HepG2 (cell line): Measurements from ENCODE around the gene KCNQ1OT1. TPM values are rescaled to one million over a fixed set of nuclear protein-coding genes. Genes with fewer than 3 reads are reported as not detected.

ENCODE experiments used
- ARID5B ChIP-seq: IDR thresholded peaks from 2 replicates; pipeline ENCODE4 v1.4.0; 2020; ENCODE audit warnings: mild to moderate bottlenecking, missing genetic modification reagents
- BHLHE40 ChIP-seq: IDR thresholded peaks from 2 replicates; pipeline ENCODE4 v1.6.1; 2011; ENCODE audit warnings: low read length, improper control_type of control experiment
- CENPX ChIP-seq: sonication (generic); formaldehyde crosslinking; IDR thresholded peaks from 2 replicates; pipeline ENCODE4 v1.9.0; 2021; ENCODE audit warnings: mild to moderate bottlenecking, missing genetic modification reagents, moderate library complexity
- ETV5 ChIP-seq: IDR thresholded peaks from 2 replicates; pipeline ENCODE4 v1.6.1; 2018; ENCODE audit warnings: missing biosample characterization, missing genetic modification reagents, inconsistent platforms, borderline replicate concordance
- HDAC1 ChIP-seq: sonication (generic); formaldehyde crosslinking; IDR thresholded peaks from 2 replicates; pipeline ENCODE4 v1.5.1; 2020; ENCODE audit warnings: mild to moderate bottlenecking, missing genetic modification reagents
- NR0B2 ChIP-seq: sonication (generic); formaldehyde crosslinking; IDR thresholded peaks from 2 replicates; pipeline ENCODE4 v1.4.0; 2020; ENCODE audit warnings: mild to moderate bottlenecking, missing genetic modification reagents
- POGK ChIP-seq: sonication (generic); formaldehyde crosslinking; conservative IDR thresholded peaks from 2 replicates; pipeline ENCODE4 v1.8.0; 2022; ENCODE audit warnings: mild to moderate bottlenecking, moderate library complexity, missing genetic modification reagents
- PREB ChIP-seq: sonication (generic); formaldehyde crosslinking; IDR thresholded peaks from 2 replicates; pipeline ENCODE4 v1.4.0; 2020; ENCODE audit warnings: missing genetic modification reagents
- PRPF4 ChIP-seq: fragments of 200-400 bp; formaldehyde crosslinking; IDR thresholded peaks from 2 replicates; pipeline ENCODE4 v1.6.1; 2016; ENCODE audit warnings: low read length, low read depth; ENCODE audit not compliant: poor library complexity, severe bottlenecking
- RFX5 ChIP-seq: IDR thresholded peaks from 2 replicates; pipeline ENCODE4 v1.6.1; 2011; ENCODE audit warnings: low read depth, low read length, improper control_type of control experiment
- SP5 ChIP-seq: IDR thresholded peaks from 2 replicates; pipeline ENCODE4 v1.6.1; 2016; ENCODE audit warnings: low read depth, borderline replicate concordance
- SRSF9 ChIP-seq: fragments of 200-400 bp; formaldehyde crosslinking; IDR thresholded peaks from 2 replicates; pipeline ENCODE4 v1.6.1; 2018; ENCODE audit warnings: borderline replicate concordance, mild to moderate bottlenecking, low read depth, low read length; ENCODE audit not compliant: insufficient read depth, poor library complexity, severe bottlenecking
- SUZ12 ChIP-seq: fragments of 150-350 bp; IDR thresholded peaks from 2 replicates; pipeline ENCODE4 v1.6.1; 2014; ENCODE audit warnings: low read depth, low read length
- ZBTB26 ChIP-seq: IDR thresholded peaks from 2 replicates; pipeline ENCODE4 v1.6.1; 2016; ENCODE audit warnings: missing compliant biosample characterization, missing genetic modification reagents, borderline replicate concordance
- ZFP36L1 ChIP-seq: sonication (generic); formaldehyde crosslinking; IDR thresholded peaks from 2 replicates; pipeline ENCODE4 v1.8.0; 2022; ENCODE audit warnings: mild to moderate bottlenecking, missing genetic modification reagents, moderate library complexity
- ZNF3 ChIP-seq: IDR thresholded peaks from 2 replicates; pipeline ENCODE4 v1.7.0; 2017; ENCODE audit warnings: inconsistent platforms
- ZNF790 ChIP-seq: sonication (generic); formaldehyde crosslinking; IDR thresholded peaks from 2 replicates; pipeline ENCODE4 v1.8.0; 2022; ENCODE audit warnings: missing genetic modification reagents, mild to moderate bottlenecking, borderline replicate concordance
- ZSCAN21 ChIP-seq: sonication (generic); formaldehyde crosslinking; IDR thresholded peaks from 2 replicates; pipeline ENCODE4 v1.8.0; 2022; ENCODE audit warnings: mild to moderate bottlenecking, missing genetic modification reagents, moderate library complexity, borderline replicate concordance
- ZSCAN5A ChIP-seq: sonication (generic); formaldehyde crosslinking; IDR thresholded peaks from 2 replicates; pipeline ENCODE4 v1.8.0; 2022; ENCODE audit warnings: mild to moderate bottlenecking, missing genetic modification reagents, borderline replicate concordance
- polyA plus RNA-seq, 8 experiments: library from polyadenylated mRNA; depleted of rRNA in 3 of 8; stranded (reverse) in 7 of 8; unstranded in 1 of 8; fragments of >200 nt; fragmentation: Illumina TruSeq in 4 of 8; extraction: Trizol in 4 of 8; gene quantifications; 2 replicates each; pipeline versions ENCODE4 v1.2.1 to v1.2.3, GENCODE V29; 2011 to 2016; ENCODE audit warnings: low read depth in 4 of 8, missing spikeins in 1 of 8, mixed read lengths in 1 of 8; ENCODE audit not compliant: insufficient read depth in 1 of 8
- total RNA-seq, 5 experiments: library from RNA; depleted of rRNA; stranded (reverse); fragments of >200 nt; fragmentation: Illumina TruSeq; extraction: Trizol; gene quantifications; 2 replicates each; pipeline ENCODE4 v1.2.3, GENCODE V29; 2016; ENCODE audit warnings: low read depth in 1 of 5

The KCNQ1OT1 gene
- total and polyA plus RNA-seq, 2 of the 13 experiments (the other 11 are each of a cell fraction or from before 2014, with no cell fraction given) = 1.3 to 18.9 TPM

- TF ChIP-seq NR0B2 (CRISPR knock-in tag) (peak; percentile 48; the same call in 1 of the 2 replicates), RFX5 (no peak), BHLHE40 (no peak), POGK (CRISPR knock-in tag) (no peak), SUZ12 (no peak), ZFP36L1 (no peak), ETV5 (CRISPR knock-in tag) (no peak), ZSCAN5A (CRISPR knock-in tag) (no peak), ZNF3 (CRISPR knock-in tag) (no peak), CENPX (CRISPR knock-in tag) (no peak), SP5 (CRISPR knock-in tag) (peak; percentile 20; the same call in 1 of the 2 replicates), HDAC1 (peak; percentile 43; the same call in 1 of the 2 replicates), PREB (no peak), SRSF9 (no peak), PRPF4 (no peak), ARID5B (CRISPR knock-in tag) (peak; percentile 21; the same call in 1 of the 2 replicates), ZBTB26 (CRISPR knock-in tag) (no peak), ZNF790 (CRISPR knock-in tag) (no peak), ZSCAN21 (no peak)
Measured at GRCh38 chr11:2567026-2567671, 132.6 kb downstream of the KCNQ1OT1 start (continued).
